ENCODE data around the gene TMEM125. TPM values are rescaled to one million over a fixed set of nuclear protein-coding genes. Genes with fewer than 3 reads are reported as not detected.

The TMEM125 gene
- total RNA-seq, 1 donor from 2014 or later: 19.8 TPM

- no peak overlapping the region for H3K4me3 Mint-ChIP-seq
- no peak for DNase-seq (ENCODE audit: extremely low spot score, unreplicated experiment)
- peaks cover 3% of the 10 kb centered on the region for H3K4me1 Mint-ChIP-seq (ENCODE audit: unreplicated experiment)
- peaks cover 9% of the 10 kb centered on the region for H3K9me3 Mint-ChIP-seq
- H3K36me3 Mint-ChIP-seq: peaks cover 4% of the 10 kb centered on the region
- TF ChIP-seq CTCF (conservative IDR thresholded peaks at IDR 0.05): no peak
- no peak overlapping the region for H3K27ac Mint-ChIP-seq
- peaks cover 1% of the 10 kb centered on the region for H3K27me3 Mint-ChIP-seq
Measured at GRCh38 chr1:43265431-43265830, 4.4 kb upstream of the TMEM125 start.

GRCh38 chr1:43266881-43267280 lies 2.9 kb upstream of the TMEM125 start:
- H3K36me3 Mint-ChIP-seq: peaks cover 7% of the 10 kb centered on the region
- no peak overlapping the region for H3K27ac Mint-ChIP-seq
- H3K4me3 Mint-ChIP-seq: no peak overlapping the region
- no peak for TF ChIP-seq CTCF (conservative IDR thresholded peaks at IDR 0.05)
- H3K9me3 Mint-ChIP-seq: peaks cover 4% of the 10 kb centered on the region
- peaks cover 17% of the 10 kb centered on the region for H3K4me1 Mint-ChIP-seq (ENCODE audit: unreplicated experiment)
- no peak for DNase-seq (ENCODE audit: extremely low spot score, unreplicated experiment)
- H3K27me3 Mint-ChIP-seq: peaks cover 3% of the 10 kb centered on the region

GRCh38 chr1:43267291-43267805 lies 2.4 kb upstream of the TMEM125 start:
- peak overlapping the region; percentile 33 for H3K27ac Mint-ChIP-seq
- DNase-seq (ENCODE audit: extremely low spot score, unreplicated experiment): no peak
- peaks cover 4% of the 10 kb centered on the region for H3K9me3 Mint-ChIP-seq
- TF ChIP-seq CTCF (conservative IDR thresholded peaks at IDR 0.05): no peak
- H3K4me3 Mint-ChIP-seq: no peak overlapping the region
- H3K27me3 Mint-ChIP-seq: peaks cover 3% of the 10 kb centered on the region
- peaks cover 18% of the 10 kb centered on the region for H3K4me1 Mint-ChIP-seq (ENCODE audit: unreplicated experiment)
- peaks cover 5% of the 10 kb centered on the region for H3K36me3 Mint-ChIP-seq

GRCh38 chr1:43267818-43268425 lies 1.9 kb upstream of the TMEM125 start:
- peaks cover 4% of the 10 kb centered on the region for H3K9me3 Mint-ChIP-seq
- H3K27ac Mint-ChIP-seq: peak overlapping the region; percentile 33
- peaks cover 3% of the 10 kb centered on the region for H3K27me3 Mint-ChIP-seq
- no peak overlapping the region for H3K4me3 Mint-ChIP-seq
- peaks cover 4% of the 10 kb centered on the region for H3K36me3 Mint-ChIP-seq
- no peak for TF ChIP-seq CTCF (conservative IDR thresholded peaks at IDR 0.05)
- peaks cover 18% of the 10 kb centered on the region for H3K4me1 Mint-ChIP-seq (ENCODE audit: unreplicated experiment)
- DNase-seq (ENCODE audit: extremely low spot score, unreplicated experiment): no peak

- Mint-ChIP-seq H3K36me3 (peaks cover 4% of the 10 kb centered on the region), H3K9me3 (no peaks in the 10 kb centered on the region), H3K27ac (peak overlapping the region; percentile 99), H3K27me3 (peaks cover 3% of the 10 kb centered on the region), H3K4me1 (ENCODE audit: unreplicated experiment) (peaks cover 28% of the 10 kb centered on the region), H3K4me3 (peak overlapping the region; percentile 93)
- TF ChIP-seq CTCF (conservative IDR thresholded peaks at IDR 0.05): no peak
- no peak for DNase-seq (ENCODE audit: extremely low spot score, unreplicated experiment)
Measured at GRCh38 chr1:43270421-43271095, 775 bp downstream of the TMEM125 start.
